ENCODE results near the gene BTRC.
"Not testable (repeated sequence)": the region's sequence is repeated elsewhere in the genome, so short reads cannot be mapped to it uniquely, and the experiment has no call there.

GRCh38 chr10:101373993-101374392 lies 20.0 kb downstream of the BTRC start:
- TF ChIP-seq CTCF, POLR2A (IDR thresholded peaks at IDR 0.05): not testable (repeated sequence)

Measured in body of pancreas (tissue), 4 donors.